Raji (cell line): Measurements from ENCODE around the gene KCNQ1OT1.

ENCODE experiments used
- POLR2A ChIP-seq: IDR thresholded peaks from 2 replicates; pipeline ENCODE4 v1.6.1; 2011; ENCODE audit warnings: low read depth, low read length, control low read depth; ENCODE audit not compliant: insufficient read depth

Gene KCNQ1OT1

DNA sequence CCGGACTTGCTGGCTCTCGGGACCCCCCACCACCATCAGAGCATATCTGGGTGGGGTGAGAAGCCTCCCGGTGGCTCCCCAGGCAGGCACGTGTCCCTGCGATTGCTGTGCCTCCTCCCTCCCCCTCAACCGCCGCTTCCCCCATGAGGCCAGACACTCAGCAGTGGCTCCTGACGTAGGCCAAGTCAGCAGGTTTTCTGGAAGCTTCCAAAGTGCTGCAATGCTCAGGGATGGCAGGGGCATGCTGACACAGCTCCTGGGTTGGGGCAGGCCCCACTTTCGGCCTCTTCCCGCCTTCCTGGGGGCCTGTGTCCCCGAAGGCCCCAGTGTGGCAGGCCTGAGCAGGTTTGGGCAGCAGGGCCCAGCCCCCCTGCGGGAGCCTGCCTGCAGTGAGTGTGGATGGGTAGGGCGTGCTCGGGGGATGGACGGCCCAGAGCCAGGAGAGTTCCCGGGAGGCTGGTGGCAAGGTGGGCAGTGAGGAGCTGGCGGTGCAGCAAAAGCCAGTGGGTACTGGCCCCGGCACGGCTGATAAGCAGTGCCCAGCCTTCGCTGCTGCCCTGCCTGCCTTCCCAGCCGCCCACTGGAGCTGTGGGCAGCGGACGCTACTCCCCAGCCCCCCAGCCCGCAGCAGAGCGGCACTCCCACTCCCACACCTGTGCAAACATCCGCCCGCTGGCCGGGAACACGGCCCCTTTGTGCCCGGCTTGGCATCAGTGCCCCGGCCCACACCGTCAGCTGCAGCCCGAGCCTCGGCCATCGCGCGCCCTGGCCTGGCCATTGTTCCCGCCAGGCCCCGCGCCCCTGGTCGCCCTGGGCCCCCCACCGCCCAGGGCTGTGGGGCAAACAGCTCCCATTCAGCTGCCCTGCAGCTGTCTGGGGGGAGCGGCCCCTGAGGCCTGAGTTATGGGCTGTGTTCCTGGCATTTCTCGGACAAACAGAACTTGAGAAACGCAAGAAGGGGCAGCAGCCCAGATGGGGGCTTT is 125.0 kb downstream of the KCNQ1OT1 start:
- no peak for TF ChIP-seq POLR2A

GRCh38 chr11:2574043-2574552 is 125.7 kb downstream of the KCNQ1OT1 start:
- no peak for TF ChIP-seq POLR2A

- TF ChIP-seq POLR2A, result no peak
Observed at GRCh38 chr11:2573240-2574042, 126.4 kb downstream of the KCNQ1OT1 start.

DNA sequence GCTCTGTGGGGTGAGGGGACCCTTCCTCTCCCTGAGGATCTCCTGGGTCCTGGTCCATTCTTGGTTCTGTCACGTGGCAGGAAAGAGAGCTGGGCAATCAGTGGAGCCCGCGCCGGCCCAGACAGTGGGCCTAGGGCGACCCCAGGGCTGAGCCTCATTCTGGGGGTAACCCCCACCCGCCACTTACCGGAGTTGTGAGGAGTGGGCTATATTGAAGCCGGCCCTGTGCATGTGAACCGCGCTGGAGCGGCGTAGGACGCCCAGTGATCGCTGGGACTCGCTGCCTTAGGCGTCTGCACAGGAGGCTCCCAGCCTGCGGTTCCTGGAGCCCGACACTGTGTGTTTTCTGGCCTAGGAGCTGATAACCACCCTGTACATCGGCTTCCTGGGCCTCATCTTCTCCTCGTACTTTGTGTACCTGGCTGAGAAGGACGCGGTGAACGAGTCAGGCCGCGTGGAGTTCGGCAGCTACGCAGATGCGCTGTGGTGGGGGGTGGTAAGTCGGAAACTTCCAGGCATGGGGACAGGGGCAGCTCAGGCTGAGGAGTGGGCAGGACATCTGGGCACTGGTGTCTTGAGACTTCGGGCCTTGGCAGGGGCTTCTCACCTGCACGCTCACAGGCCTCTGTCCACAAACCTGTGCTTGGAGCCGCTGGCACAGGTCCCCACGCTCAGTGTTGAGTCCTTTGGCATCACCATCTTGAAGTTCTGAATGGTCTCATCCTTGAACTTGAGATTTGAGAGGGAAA is 127.1 kb downstream of the KCNQ1OT1 start:
- no peak for TF ChIP-seq POLR2A

- TF ChIP-seq POLR2A, result no peak
Observed at GRCh38 chr11:2571598-2572281, 128.1 kb downstream of the KCNQ1OT1 start.

- no peak for TF ChIP-seq POLR2A
Observed at GRCh38 chr11:2570841-2571597, 128.8 kb downstream of the KCNQ1OT1 start.

GRCh38 chr11:2570211-2570811 is 129.5 kb downstream of the KCNQ1OT1 start:
- TF ChIP-seq POLR2A, result no peak

DNA sequence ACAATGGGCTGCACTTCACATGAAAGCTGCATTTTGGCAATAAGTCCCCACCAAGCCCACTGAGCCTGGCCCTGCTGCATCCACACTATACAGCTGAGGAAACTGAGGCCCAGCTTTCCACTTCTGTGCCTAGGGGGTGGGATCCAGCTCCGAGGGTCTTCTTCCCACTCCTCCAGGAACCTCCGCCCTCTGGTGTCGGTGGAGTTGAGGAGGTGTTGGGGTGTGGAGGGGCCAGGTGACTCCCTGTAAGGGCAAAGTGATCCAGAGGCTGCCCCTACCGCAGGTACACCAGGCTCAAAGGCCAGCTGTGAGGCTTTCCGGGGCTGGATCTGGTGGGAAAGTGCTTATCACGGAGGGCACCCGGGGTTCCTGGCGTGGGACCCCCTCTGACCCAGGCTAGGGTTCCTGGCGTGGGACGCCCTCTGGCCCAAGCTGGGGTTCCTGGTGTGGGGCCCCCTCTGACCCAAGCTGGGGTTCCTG is 130.0 kb downstream of the KCNQ1OT1 start:
- TF ChIP-seq POLR2A, result no peak

DNA sequence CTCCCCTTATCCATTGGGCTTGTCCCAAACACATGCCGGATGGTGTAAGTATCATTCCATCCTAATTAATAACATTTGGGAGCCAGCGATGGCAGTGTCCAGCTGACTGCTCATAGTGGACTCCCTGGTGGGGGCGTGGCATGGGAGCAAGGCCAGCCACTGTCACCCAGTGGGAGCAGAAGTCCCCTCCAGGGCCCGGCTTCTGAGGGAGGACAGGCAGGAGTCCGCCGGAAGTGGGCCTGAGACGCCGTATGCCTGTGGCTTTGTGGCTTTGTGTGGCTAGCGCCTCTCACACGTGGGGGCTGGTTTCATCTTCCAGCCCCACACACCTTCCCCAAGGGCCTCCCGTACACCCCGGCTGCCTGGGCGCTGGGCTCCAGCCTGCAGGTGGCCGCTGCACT is 130.5 kb downstream of the KCNQ1OT1 start:
- no peak for TF ChIP-seq POLR2A

DNA sequence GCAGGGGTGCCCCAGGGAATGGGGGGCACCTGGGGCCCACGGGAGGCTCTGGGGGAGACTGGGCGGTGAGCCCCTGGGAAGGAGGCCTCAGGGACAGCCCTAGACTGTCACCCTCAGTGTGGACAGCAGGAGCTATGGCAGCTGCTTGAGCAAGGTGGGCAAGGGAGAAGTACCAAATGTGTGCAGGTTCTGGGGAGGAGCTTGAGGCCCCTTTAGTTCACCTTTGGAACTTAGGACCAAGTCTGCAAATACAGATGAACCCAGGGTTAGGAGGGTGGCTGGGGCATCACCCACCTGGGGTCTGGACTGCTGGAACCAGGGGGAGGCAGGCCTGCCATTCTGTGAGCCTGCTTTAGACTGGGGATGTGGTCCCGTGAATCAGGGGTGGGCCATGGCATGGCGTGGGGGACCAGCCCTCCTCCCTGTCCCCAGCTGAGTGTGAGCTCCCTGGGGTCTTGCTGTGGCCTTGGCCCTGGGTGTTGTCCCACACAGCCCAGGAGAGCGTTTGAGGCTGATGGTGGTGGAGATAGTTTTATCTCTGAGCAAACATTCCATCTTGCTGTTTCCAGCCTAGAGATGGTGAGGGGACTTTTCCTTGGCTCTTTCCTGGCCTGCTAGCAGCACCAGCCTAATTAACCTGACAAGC is 132.6 kb downstream of the KCNQ1OT1 start:
- TF ChIP-seq POLR2A, result no peak

DNA sequence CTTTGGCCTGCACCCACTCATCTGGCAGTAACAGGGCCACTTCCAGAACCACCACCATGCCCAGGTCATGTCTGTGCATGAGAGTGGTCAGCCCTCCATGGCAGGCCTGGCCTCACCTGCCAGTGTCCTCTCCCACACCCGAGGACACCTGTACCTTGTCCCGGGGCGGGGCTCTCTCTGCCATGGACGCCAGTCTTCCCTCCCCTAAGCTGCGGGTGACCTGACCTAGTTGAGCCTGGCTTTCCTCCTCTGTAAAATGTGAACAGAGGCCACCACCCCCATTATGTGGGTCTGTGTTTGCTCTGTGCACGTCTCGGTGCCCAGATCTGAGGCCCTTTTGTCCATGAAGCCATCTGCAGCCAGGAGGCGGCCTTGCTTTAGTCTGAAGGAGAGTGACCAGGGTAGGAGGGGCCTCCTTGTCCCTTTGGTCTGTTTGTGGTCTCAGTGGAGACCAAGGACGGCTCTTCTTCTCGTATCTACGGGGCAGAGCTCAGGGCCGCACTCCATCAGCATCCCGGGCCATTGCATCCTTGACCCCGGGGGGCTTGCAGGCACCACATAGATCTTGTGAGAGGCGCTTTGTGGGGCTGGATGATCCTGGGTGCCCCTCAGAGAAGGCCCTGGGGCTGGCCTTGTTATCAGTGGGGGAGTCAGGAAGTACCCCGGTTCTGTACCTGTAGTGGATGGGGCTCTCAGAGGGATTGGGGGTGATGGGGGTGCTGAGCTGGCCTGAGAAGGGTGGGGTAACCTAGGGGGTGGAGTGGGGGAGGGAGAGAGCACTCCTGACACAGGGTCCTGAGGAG is 133.4 kb downstream of the KCNQ1OT1 start:
- no peak for TF ChIP-seq POLR2A
